ENCODE measurements around the gene ST3GAL2. TPM values are rescaled to one million over a fixed set of nuclear protein-coding genes. Genes with fewer than 3 reads are reported as not detected.
"Not testable (repeated sequence)": the region's sequence is repeated elsewhere in the genome, so short reads cannot be mapped to it uniquely, and the experiment has no call there.

The ST3GAL2 gene
- total and polyA plus RNA-seq, 2 donors (not counting 1 experiment from before 2014, with no cell fraction given), result 13.5 to 17.8 TPM

DNA sequence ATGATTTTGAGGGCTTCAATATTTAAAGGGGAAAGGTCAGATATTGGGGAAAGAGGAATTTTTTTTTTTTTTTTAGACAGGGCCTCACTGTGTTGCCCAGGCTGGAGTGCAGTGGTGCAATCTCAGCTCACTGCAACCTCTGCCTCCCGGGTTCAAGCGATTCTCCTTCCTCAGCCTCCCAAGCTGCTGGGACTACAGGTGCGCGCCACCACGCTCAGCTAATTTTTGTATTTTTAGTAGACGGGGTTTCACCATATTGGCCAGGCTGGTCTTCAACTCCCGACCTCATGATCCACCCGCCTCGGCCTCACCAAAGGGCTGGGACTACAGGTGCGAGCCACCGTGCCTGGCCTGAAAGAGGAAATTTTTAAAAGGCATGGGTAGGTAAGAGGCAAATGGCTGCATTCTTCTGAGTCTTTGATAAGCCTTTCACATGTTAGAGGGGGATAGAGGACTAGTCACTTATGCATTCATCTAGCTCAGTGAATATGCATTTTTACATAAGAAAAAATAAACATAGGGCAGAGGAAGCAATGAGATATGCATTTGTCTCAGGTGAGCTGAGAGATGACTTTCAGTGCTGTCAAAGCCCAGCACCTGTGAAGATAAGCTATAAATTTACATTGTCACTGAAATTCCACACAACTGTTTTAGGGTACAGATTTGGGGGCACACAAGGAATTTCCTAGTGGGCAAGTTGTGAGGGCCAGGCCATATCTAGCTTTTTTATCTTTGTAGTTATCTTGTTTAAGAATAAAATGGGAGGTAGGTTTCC is 14.4 kb upstream of the ST3GAL2 start:
- DNase-seq (ENCODE audit: low read depth in 2 of 2), result no peak
- peak overlapping the region; percentile 83 for H3K4me2 ChIP-seq (ENCODE audit: extremely low read depth, insufficient read depth, low read length)
- no peaks in the 10 kb centered on the region for H3K36me3 ChIP-seq (ENCODE audit: control insufficient read depth, insufficient read depth, low read length)
- no peaks in the 10 kb centered on the region for H3K79me2 ChIP-seq (ENCODE audit: control insufficient read depth, insufficient read depth, low read length)
- H3K9me3 ChIP-seq (ENCODE audit: control insufficient read depth, insufficient read depth, low read depth, low read length), result no peaks in the 10 kb centered on the region
- no peak overlapping the region for H3K27ac ChIP-seq (ENCODE audit: insufficient read depth, low read length)
- no peaks in the 10 kb centered on the region for H3K27me3 ChIP-seq (ENCODE audit: control insufficient read depth, insufficient read depth, low read length)
- TF ChIP-seq, protein P1, sequence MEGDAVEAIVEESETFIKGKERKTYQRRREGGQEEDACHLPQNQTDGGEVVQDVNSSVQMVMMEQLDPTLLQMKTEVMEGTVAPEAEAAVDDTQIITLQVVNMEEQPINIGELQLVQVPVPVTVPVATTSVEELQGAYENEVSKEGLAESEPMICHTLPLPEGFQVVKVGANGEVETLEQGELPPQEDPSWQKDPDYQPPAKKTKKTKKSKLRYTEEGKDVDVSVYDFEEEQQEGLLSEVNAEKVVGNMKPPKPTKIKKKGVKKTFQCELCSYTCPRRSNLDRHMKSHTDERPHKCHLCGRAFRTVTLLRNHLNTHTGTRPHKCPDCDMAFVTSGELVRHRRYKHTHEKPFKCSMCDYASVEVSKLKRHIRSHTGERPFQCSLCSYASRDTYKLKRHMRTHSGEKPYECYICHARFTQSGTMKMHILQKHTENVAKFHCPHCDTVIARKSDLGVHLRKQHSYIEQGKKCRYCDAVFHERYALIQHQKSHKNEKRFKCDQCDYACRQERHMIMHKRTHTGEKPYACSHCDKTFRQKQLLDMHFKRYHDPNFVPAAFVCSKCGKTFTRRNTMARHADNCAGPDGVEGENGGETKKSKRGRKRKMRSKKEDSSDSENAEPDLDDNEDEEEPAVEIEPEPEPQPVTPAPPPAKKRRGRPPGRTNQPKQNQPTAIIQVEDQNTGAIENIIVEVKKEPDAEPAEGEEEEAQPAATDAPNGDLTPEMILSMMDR (conservative IDR thresholded peaks at IDR 0.05 in 1 of 2, IDR thresholded peaks at IDR 0.05 in 1 of 2; ENCODE audit: low read depth in 1 of 2, low read length in 2 of 2), result no peak
- no peak for TF ChIP-seq EZH2 (IDR thresholded peaks at IDR 0.05; ENCODE audit: low read length, missing control alignments)
- H3K9ac ChIP-seq (ENCODE audit: insufficient read depth, low read length), result no peak overlapping the region
- H3K4me3 ChIP-seq (replicated peaks in 1 of 4; ENCODE audit: control extremely low read depth in 1 of 4, insufficient read depth in 1 of 4, low read depth in 3 of 4, low read length in 4 of 4), result peak overlapping the region in 3 of 4 experiments; percentile 75 to 94 (median 88)
- no peaks in the 10 kb centered on the region for H3K4me1 ChIP-seq (ENCODE audit: control insufficient read depth, extremely low read depth, insufficient read depth, low read length)
- no peaks in the 10 kb centered on the region for H4K20me1 ChIP-seq (ENCODE audit: control insufficient read depth, extremely low read depth, insufficient read depth, low read length)
- H2AFZ ChIP-seq (ENCODE audit: low read length), result peak overlapping the region; percentile 86

DNA sequence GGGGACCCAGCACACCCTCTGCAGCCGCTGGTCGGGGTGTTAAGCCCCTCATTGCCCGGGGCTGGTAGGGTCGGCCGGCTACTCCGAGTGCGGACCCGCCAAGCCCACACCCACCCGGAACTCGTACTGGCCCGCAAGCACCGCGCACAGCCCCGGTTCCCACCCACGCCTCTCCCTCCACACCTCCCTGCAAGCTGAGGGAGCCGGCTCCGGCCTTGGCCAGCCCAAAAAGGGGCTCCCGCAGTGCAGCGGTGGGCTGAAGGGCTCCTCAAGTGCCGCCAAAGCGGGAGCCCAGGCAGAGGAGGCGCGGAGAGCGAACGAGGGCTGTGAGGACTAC is 12.1 kb upstream of the ST3GAL2 start:
- not testable (repeated sequence) for H3K9ac ChIP-seq (ENCODE audit: insufficient read depth, low read length); H2AFZ ChIP-seq (ENCODE audit: low read length); H3K36me3 ChIP-seq (ENCODE audit: control insufficient read depth, insufficient read depth, low read length); H3K4me2 ChIP-seq (ENCODE audit: extremely low read depth, insufficient read depth, low read length); H3K4me3 ChIP-seq (replicated peaks in 1 of 4; ENCODE audit: control extremely low read depth in 1 of 4, insufficient read depth in 1 of 4, low read depth in 3 of 4, low read length in 4 of 4); H3K4me1 ChIP-seq (ENCODE audit: control insufficient read depth, extremely low read depth, insufficient read depth, low read length); H3K79me2 ChIP-seq (ENCODE audit: control insufficient read depth, insufficient read depth, low read length); H3K27ac ChIP-seq (ENCODE audit: insufficient read depth, low read length); H3K9me3 ChIP-seq (ENCODE audit: control insufficient read depth, insufficient read depth, low read depth, low read length); H3K27me3 ChIP-seq (ENCODE audit: control insufficient read depth, insufficient read depth, low read length); H4K20me1 ChIP-seq (ENCODE audit: control insufficient read depth, extremely low read depth, insufficient read depth, low read length); DNase-seq (ENCODE audit: low read depth in 2 of 2)

- H3K9ac ChIP-seq (ENCODE audit: insufficient read depth, low read length); DNase-seq (ENCODE audit: low read depth in 2 of 2); H3K27me3 ChIP-seq (ENCODE audit: control insufficient read depth, insufficient read depth, low read length); H3K27ac ChIP-seq (ENCODE audit: insufficient read depth, low read length); H3K4me1 ChIP-seq (ENCODE audit: control insufficient read depth, extremely low read depth, insufficient read depth, low read length); H3K9me3 ChIP-seq (ENCODE audit: control insufficient read depth, insufficient read depth, low read depth, low read length); H3K4me2 ChIP-seq (ENCODE audit: extremely low read depth, insufficient read depth, low read length); H2AFZ ChIP-seq (ENCODE audit: low read length); H3K4me3 ChIP-seq (replicated peaks in 1 of 4; ENCODE audit: control extremely low read depth in 1 of 4, insufficient read depth in 1 of 4, low read depth in 3 of 4, low read length in 4 of 4); H3K79me2 ChIP-seq (ENCODE audit: control insufficient read depth, insufficient read depth, low read length); H3K36me3 ChIP-seq (ENCODE audit: control insufficient read depth, insufficient read depth, low read length); H4K20me1 ChIP-seq (ENCODE audit: control insufficient read depth, extremely low read depth, insufficient read depth, low read length): not testable (repeated sequence)
These were observed 11.5 kb upstream of the ST3GAL2 start for GRCh38 chr16:70450142-70451003.

DNA sequence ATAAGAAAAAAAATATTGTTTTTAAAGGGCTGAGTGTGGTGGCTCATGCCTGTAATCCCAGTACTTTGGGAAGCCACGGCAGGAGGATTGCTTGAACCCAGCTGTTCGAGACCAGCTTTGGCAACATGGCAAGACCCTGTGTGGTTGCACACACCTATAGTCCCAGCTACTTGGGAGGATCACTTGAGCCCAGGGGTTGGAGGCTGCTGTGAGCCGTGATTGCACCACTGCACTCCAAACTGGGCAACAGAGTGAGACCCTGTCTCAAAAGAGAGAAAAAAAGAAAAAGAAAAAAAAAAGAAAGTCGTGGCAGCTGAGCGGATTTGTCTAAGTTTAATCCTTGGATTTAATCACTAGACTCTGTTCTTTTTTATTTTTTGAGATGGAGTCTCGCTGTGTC is 9.2 kb upstream of the ST3GAL2 start:
- Histone ChIP-seq H3K27me3 (ENCODE audit: control insufficient read depth, insufficient read depth, low read length) (no peaks in the 10 kb centered on the region), H3K27ac (ENCODE audit: insufficient read depth, low read length) (no peak overlapping the region), H3K4me2 (ENCODE audit: extremely low read depth, insufficient read depth, low read length) (no peak overlapping the region), H3K4me1 (ENCODE audit: control insufficient read depth, extremely low read depth, insufficient read depth, low read length) (no peaks in the 10 kb centered on the region), H3K4me3 (replicated peaks in 1 of 4; ENCODE audit: control extremely low read depth in 1 of 4, insufficient read depth in 1 of 4, low read depth in 3 of 4, low read length in 4 of 4) (no peak overlapping the region), H4K20me1 (ENCODE audit: control insufficient read depth, extremely low read depth, insufficient read depth, low read length) (no peaks in the 10 kb centered on the region), H3K9me3 (ENCODE audit: control insufficient read depth, insufficient read depth, low read depth, low read length) (no peaks in the 10 kb centered on the region), H2AFZ (ENCODE audit: low read length) (no peak overlapping the region), H3K79me2 (ENCODE audit: control insufficient read depth, insufficient read depth, low read length) (no peaks in the 10 kb centered on the region), H3K36me3 (ENCODE audit: control insufficient read depth, insufficient read depth, low read length) (no peaks in the 10 kb centered on the region), H3K9ac (ENCODE audit: insufficient read depth, low read length) (no peak overlapping the region)
- no peak for TF ChIP-seq EZH2 (IDR thresholded peaks at IDR 0.05; ENCODE audit: low read length, missing control alignments)
- no peak for DNase-seq (ENCODE audit: low read depth in 2 of 2)

All from fibroblast of lung (primary cell).